Calu3 (cell line): Measurements from ENCODE around the gene CAMSAP1. TPM values are rescaled to one million over a fixed set of nuclear protein-coding genes. Genes with fewer than 3 reads are reported as not detected.

ENCODE experiments used
- BruUV-seq: library from RNA; stranded (reverse); fragments of 400-500 nt; replicated peaks from 2 replicates; lab custom pipeline; 2021; lab: Mats Ljungman, UMichigan
- CTCF ChIA-PET: fragments of 300-600 bp; sonication (Branson Sonifier 250); formaldehyde crosslinking; loops from one replicate; lab custom pipeline; 2022; ENCODE audit warnings: antibody characterized with exemption; lab: Charles Lee
- DNase-seq: peaks from one replicate; pipeline ENCODE4 v3.0.0; 2022
- H3K27ac Mint-ChIP-seq: one replicate; pipeline ENCODE4 v1.8.0; 2022; ENCODE audit warnings: mixed read lengths; ENCODE audit not compliant: unreplicated experiment
- H3K27me3 Mint-ChIP-seq: one replicate; pipeline ENCODE4 v1.8.0; 2022; ENCODE audit warnings: mixed read lengths; ENCODE audit not compliant: unreplicated experiment
- H3K36me3 Mint-ChIP-seq: one replicate; pipeline ENCODE4 v1.8.0; 2022; ENCODE audit warnings: mild to moderate bottlenecking, moderate library complexity, mixed read lengths; ENCODE audit not compliant: insufficient read depth, unreplicated experiment
- H3K4me1 Mint-ChIP-seq: one replicate; pipeline ENCODE4 v1.8.0; 2022; ENCODE audit warnings: mild to moderate bottlenecking, low read depth, mixed read lengths; ENCODE audit not compliant: unreplicated experiment
- H3K4me3 Mint-ChIP-seq: one replicate; pipeline ENCODE4 v1.8.0; 2022; ENCODE audit warnings: mild to moderate bottlenecking, low read depth, moderate library complexity, mixed read lengths; ENCODE audit not compliant: unreplicated experiment
- H3K9me3 Mint-ChIP-seq: one replicate; pipeline ENCODE4 v1.8.0; 2022; ENCODE audit warnings: low read depth, mixed read lengths; ENCODE audit not compliant: unreplicated experiment
- CTCF ChIP-seq: fragments of 200-600 bp; IDR thresholded peaks from one replicate; pipeline ENCODE4 v1.8.0; 2022; ENCODE audit warnings: antibody characterized with exemption; ENCODE audit not compliant: unreplicated experiment
- intact Hi-C: fragments of 100-400 bp; cut with micrococcal nuclease; formaldehyde crosslinking; loops from one replicate; pipeline ENCODE4 v1.10.0; 2022; ENCODE audit not compliant: unreplicated experiment
- total RNA-seq: library from RNA; stranded (reverse); gene quantifications from 2 replicates; pipeline ENCODE4 v1.2.3, GENCODE V29; 2022

The CAMSAP1 gene
- total RNA-seq, 1 experiment from 2014 or later = 28.1 TPM

- CTCF ChIA-PET = interaction anchor here (0.6 kb wide), 1 partner anchor 1711 kb away, joined by 5 read pairs; no protein-coding TSS in a partner anchor
- H3K4me1 Mint-ChIP-seq = peaks cover 9% of the 10 kb centered on the region
- H3K27ac Mint-ChIP-seq = no peak overlapping the region
- H3K9me3 Mint-ChIP-seq = peaks cover 17% of the 10 kb centered on the region
- H3K4me3 Mint-ChIP-seq = peak overlapping the region; percentile 73
- BruUV-seq = TSS peak; percentile 46
- TF ChIP-seq CTCF = no peak
- no peaks in the 10 kb centered on the region for H3K27me3 Mint-ChIP-seq
- intact Hi-C loops = no loop called here
- DNase-seq = no peak
- peaks cover 67% of the 10 kb centered on the region for H3K36me3 Mint-ChIP-seq
Measured at GRCh38 chr9:135908754-135909204, 1.4 kb upstream of the CAMSAP1 start.

GRCh38 chr9:135908093-135908753, 877 bp upstream of the CAMSAP1 start:
- Mint-ChIP-seq H3K9me3 (peaks cover 15% of the 10 kb centered on the region), H3K36me3 (peaks cover 63% of the 10 kb centered on the region), H3K4me3 (peak overlapping the region; percentile 73), H3K4me1 (peaks cover 9% of the 10 kb centered on the region), H3K27ac (no peak overlapping the region), H3K27me3 (no peaks in the 10 kb centered on the region)
- DNase-seq = no peak
- intact Hi-C loops = no loop called here
- no peak for TF ChIP-seq CTCF
- no TSS peak for BruUV-seq
- CTCF ChIA-PET = interaction anchor here (0.6 kb wide), 1 partner anchor 60 kb away, joined by 3 read pairs; no protein-coding TSS in a partner anchor

- H3K4me3 Mint-ChIP-seq = peak overlapping the region; percentile 73
- peaks cover 9% of the 10 kb centered on the region for H3K4me1 Mint-ChIP-seq
- peaks cover 62% of the 10 kb centered on the region for H3K36me3 Mint-ChIP-seq
- no peak for TF ChIP-seq CTCF
- H3K27me3 Mint-ChIP-seq = no peaks in the 10 kb centered on the region
- intact Hi-C loops = no loop called here
- no peak for DNase-seq
- CTCF ChIA-PET = interaction anchor here (0.6 to 0.7 kb wide), 2 partner anchors 17 to 568 kb away, joined by 3 to 4 read pairs; no protein-coding TSS in a partner anchor
- BruUV-seq = no TSS peak
- H3K27ac Mint-ChIP-seq = no peak overlapping the region
- H3K9me3 Mint-ChIP-seq = peaks cover 15% of the 10 kb centered on the region
Measured at GRCh38 chr9:135907006-135907430, 328 bp downstream of the CAMSAP1 start.

- TF ChIP-seq CTCF = no peak
- intact Hi-C loops = no loop called here
- CTCF ChIA-PET = no interaction called here
- Mint-ChIP-seq H3K4me1 (peaks cover 9% of the 10 kb centered on the region), H3K4me3 (peak overlapping the region; percentile 73), H3K36me3 (peaks cover 56% of the 10 kb centered on the region), H3K27me3 (no peaks in the 10 kb centered on the region), H3K9me3 (peaks cover 14% of the 10 kb centered on the region), H3K27ac (no peak overlapping the region)
- BruUV-seq = no TSS peak
- DNase-seq = peak; percentile 8
Measured at GRCh38 chr9:135906291-135907005, 898 bp downstream of the CAMSAP1 start.
